GM12878 (cell line): ENCODE data around the gene PLXNA2. TPM values are rescaled to one million over a fixed set of nuclear protein-coding genes. Genes with fewer than 3 reads are reported as not detected.

Experiments used
- ATAC-seq: fragments of 200-7000 bp; cut with Tn5 transposase; 3 replicates; pipeline ENCODE4 v1.9.1; 2020; ENCODE audit warnings: mild to moderate bottlenecking, moderate library complexity
- BruUV-seq: library from RNA; stranded (reverse); fragments of 400-500 nt; replicated peaks from 2 replicates; lab custom pipeline; 2021; lab: Mats Ljungman, UMichigan
- CTCF ChIA-PET: fragments of 300-600 bp; sonication (Branson Sonifier 250); formaldehyde crosslinking; extraction: SDS; loops from one replicate; lab custom pipeline; 2021; ENCODE audit warnings: inconsistent platforms; lab: Yijun Ruan, JAX
- POLR2A ChIA-PET: fragments of 350-600 bp; formaldehyde crosslinking; extraction: SDS; loops from one replicate; lab custom pipeline; 2021; ENCODE audit warnings: inconsistent platforms; lab: Charles Lee
- RAD21 ChIA-PET: fragments of 300-600 bp; sonication (Branson Sonifier 250); formaldehyde crosslinking; loops from one replicate; lab custom pipeline; 2023; ENCODE audit warnings: antibody characterized with exemption; ENCODE audit not compliant: unreplicated experiment; lab: Charles Lee
- SMC1A ChIA-PET: fragments of 300-600 bp; sonication (Branson Sonifier 250); formaldehyde crosslinking; loops from one replicate; lab custom pipeline; 2023; ENCODE audit not compliant: unreplicated experiment, uncharacterized antibody; lab: Charles Lee
- DNase-seq: peaks from one replicate; pipeline ENCODE4 v3.0.0-alpha.2; 2011; ENCODE audit warnings: low read depth, low spot score
- FAIRE-seq: peaks from 3 replicates; lab custom pipeline; 2011; peaks lifted over from hg19 to GRCh38; lab: Jason Lieb, UNC
- H2AFZ ChIP-seq: 2 replicates; pipeline ENCODE4 v1.6.0; 2011; ENCODE audit warnings: low read depth, low read length, control low read depth; ENCODE audit not compliant: control insufficient read depth
- H3K27ac ChIP-seq: 2 replicates; pipeline ENCODE4 v1.5.1; 2011; ENCODE audit warnings: control low read depth; ENCODE audit not compliant: control insufficient read depth, insufficient read depth
- H3K27me3 ChIP-seq, 2 experiments: replicated peaks in 1 of 2; 2 replicates each; pipeline versions ENCODE4 v1.6.0 to v1.6.1; 2011; ENCODE audit warnings: low read length in 1 of 2; ENCODE audit not compliant: control insufficient read depth in 2 of 2, insufficient read depth in 2 of 2
- H3K36me3 ChIP-seq, 2 experiments: 2 replicates each; pipeline ENCODE4 v1.5.1; 2011; ENCODE audit warnings: low read length in 1 of 2; ENCODE audit not compliant: control insufficient read depth in 2 of 2, insufficient read depth in 2 of 2
- H3K4me1 ChIP-seq: 2 replicates; pipeline ENCODE4 v1.6.1; 2011; ENCODE audit warnings: mild to moderate bottlenecking, low read length, moderate library complexity, mixed read lengths; ENCODE audit not compliant: control insufficient read depth, insufficient read depth
- H3K4me2 ChIP-seq: 2 replicates; pipeline ENCODE4 v1.6.0; 2011; ENCODE audit warnings: control low read depth; ENCODE audit not compliant: control insufficient read depth, insufficient read depth
- H3K4me3 ChIP-seq: fragments of 200-600 bp; sonication (generic); 2 replicates; pipeline ENCODE4 v1.5.1; 2016
- H3K79me2 ChIP-seq: 2 replicates; pipeline ENCODE4 v1.6.0; 2011; ENCODE audit warnings: low read length; ENCODE audit not compliant: control insufficient read depth, insufficient read depth
- H3K9ac ChIP-seq: 2 replicates; pipeline ENCODE4 v1.8.0; 2011; ENCODE audit warnings: low read length, control low read depth, mixed read lengths; ENCODE audit not compliant: control insufficient read depth, insufficient read depth
- H3K9me3 ChIP-seq: replicated peaks from 3 replicates; pipeline ENCODE4 v1.5.1; 2011; ENCODE audit warnings: mild to moderate bottlenecking, low read length; ENCODE audit not compliant: control insufficient read depth, insufficient read depth
- H4K20me1 ChIP-seq: 2 replicates; pipeline ENCODE4 v1.6.0; 2011; ENCODE audit not compliant: control insufficient read depth, insufficient read depth
- CREB1 ChIP-seq: IDR thresholded peaks from 2 replicates; pipeline ENCODE4 v1.6.1; 2012; ENCODE audit warnings: low read depth, mild to moderate bottlenecking, inconsistent platforms
- STAT3 ChIP-seq: IDR thresholded peaks from 2 replicates; pipeline ENCODE4 v1.6.1; 2011; ENCODE audit warnings: low read depth, low read length, improper control_type of control experiment
- ZNF274 ChIP-seq: IDR thresholded peaks from one replicate; pipeline ENCODE4 v1.8.0; 2011; ENCODE audit not compliant: insufficient read length, insufficient read depth
- WGBS: methylation state at CpG from one replicate; pipeline ENCODE4 v1.1.6; 2016; ENCODE audit warnings: low lambda C conversion rate; ENCODE audit not compliant: insufficient replicate concordance, insufficient coverage; ENCODE audit errors: missing lambda C conversion rate; 5-methylcytosine and 5-hydroxymethylcytosine counted together
- in situ Hi-C: fragments of 300-500 bp; cut with MboI; formaldehyde crosslinking; loops from 9 replicates; pipeline ENCODE4 v1.14.3; 2018; ENCODE audit warnings: mixed read lengths
- intact Hi-C: fragments of 100-400 bp; cut with micrococcal nuclease; formaldehyde crosslinking; loops from one replicate; pipeline ENCODE4 v1.14.2; 2022; ENCODE audit not compliant: unreplicated experiment
- polyA plus RNA-seq, 11 experiments: library from polyadenylated mRNA; depleted of rRNA in 4 of 11; unstranded in 6 of 11; stranded (reverse) in 5 of 11; fragments of >200 nt; fragmentation: Nextera tagmentation in 4 of 11; fragmentation: Illumina TruSeq in 1 of 11; extraction: Ambion mirVana in 4 of 11; extraction: Trizol in 1 of 11; gene quantifications; 1 replicate in 1 of 11; 2 replicates in 10 of 11; pipeline versions ENCODE4 v1.2.1 to v1.2.3, GENCODE V29; 2011 to 2016; ENCODE audit warnings: inconsistent platforms in 2 of 11, missing spikeins in 2 of 11, low read depth in 1 of 11
- total RNA-seq, 4 experiments: library from RNA; depleted of rRNA in 3 of 4; stranded (reverse); fragments of >200 nt in 3 of 4; fragmentation: Illumina TruSeq in 1 of 4; extraction: Trizol in 1 of 4; gene quantifications; 2 replicates each; pipeline versions ENCODE4 v1.2.1 to v1.2.3, GENCODE V29; 2013 to 2021

PLXNA2 gene
- total and polyA plus RNA-seq, 10 of the 15 experiments (the other 5 are each of a cell fraction or from before 2014, with no cell fraction given), result under 0.01 to 0.08 (median 0.07) TPM; not detected in 4

- POLR2A ChIA-PET, result no interaction called here
- H3K9me3 ChIP-seq, result no peaks in the 10 kb centered on the region; the same call in 2 of the 3 replicates
- TF ChIP-seq STAT3, result no peak
- no peak for TF ChIP-seq ZNF274
- TF ChIP-seq, all 136 proteins: peak for 0
- H3K27ac ChIP-seq, result no peak overlapping the region
- ChIA-PET SMC1A (no interaction called here), RAD21 (no interaction called here), CTCF (interaction anchor here (1.2 to 1.6 kb wide), 3 partner anchors 28 to 106 kb away, joined by 3 read pairs; no protein-coding TSS in a partner anchor)
- no peak overlapping the region for H3K4me2 ChIP-seq
- H3K4me3 ChIP-seq, result no peak overlapping the region
- peaks cover 0 to 4% of the 10 kb centered on the region in 2 experiments; a peak in 2 of 4 replicates for H3K27me3 ChIP-seq
- H3K36me3 ChIP-seq, result no peaks in the 10 kb centered on the region
- FAIRE-seq (no peak), ATAC-seq (no peak), DNase-seq (no peak)
- no peaks in the 10 kb centered on the region for H4K20me1 ChIP-seq
- no peaks in the 10 kb centered on the region for H3K4me1 ChIP-seq
- intact Hi-C loops (no loop called here), in situ Hi-C loops (no loop called here)
- no peak overlapping the region for H3K9ac ChIP-seq
- WGBS, result 54% methylated on average over 14 of the region's 16 CpGs
- no peak overlapping the region for H2AFZ ChIP-seq
- no peaks in the 10 kb centered on the region for H3K79me2 ChIP-seq
- BruUV-seq, result no TSS peak
These were observed 253.2 kb downstream of the PLXNA2 start for GRCh38 chr1:207990876-207991582.

- POLR2A ChIA-PET, result no interaction called here
- no TSS peak for BruUV-seq
- no peak overlapping the region for H3K4me2 ChIP-seq
- no peaks in the 10 kb centered on the region for H3K4me1 ChIP-seq
- FAIRE-seq, result no peak
- no peak overlapping the region for H3K4me3 ChIP-seq
- RAD21 ChIA-PET, result no interaction called here
- CTCF ChIA-PET, result interaction anchor here (1.2 kb wide), 1 partner anchor 95 kb away, joined by 3 read pairs; no protein-coding TSS in a partner anchor
- no peak for TF ChIP-seq CREB1
- TF ChIP-seq, all 136 proteins: peak for 0
- DNase-seq (no peak), ATAC-seq (no peak)
- H3K27ac ChIP-seq, result no peak overlapping the region
- no peak overlapping the region for H2AFZ ChIP-seq
- SMC1A ChIA-PET, result no interaction called here
- in situ Hi-C loops (no loop called here), intact Hi-C loops (no loop called here)
- H3K79me2 ChIP-seq, result no peaks in the 10 kb centered on the region
- 17% methylated on average over 5 of the region's 5 CpGs for WGBS
- no peaks in the 10 kb centered on the region; the same call in 2 of the 3 replicates for H3K9me3 ChIP-seq
- no peaks in the 10 kb centered on the region for H3K36me3 ChIP-seq
- H3K9ac ChIP-seq, result no peak overlapping the region
- H4K20me1 ChIP-seq, result no peaks in the 10 kb centered on the region
- H3K27me3 ChIP-seq, result peaks cover 0 to 4% of the 10 kb centered on the region in 2 experiments; a peak in 2 of 4 replicates
These were observed 253.7 kb downstream of the PLXNA2 start for GRCh38 chr1:207990455-207990854.
